GM20431 (cell line): ENCODE measurements around the gene DNAJC1.
"Not testable (repeated sequence)": the region's sequence is repeated elsewhere in the genome, so short reads cannot be mapped to it uniquely, and the experiment has no call there.

Source experiments
- in situ Hi-C: fragments of 300-500 bp; cut with MseI, MboI; formaldehyde crosslinking; loops from one replicate; pipeline ENCODE4 v1.15.0; 2020; ENCODE audit warnings: low sequenced_read_pairs; ENCODE audit not compliant: unreplicated experiment

DNAJC1 gene, protein sequence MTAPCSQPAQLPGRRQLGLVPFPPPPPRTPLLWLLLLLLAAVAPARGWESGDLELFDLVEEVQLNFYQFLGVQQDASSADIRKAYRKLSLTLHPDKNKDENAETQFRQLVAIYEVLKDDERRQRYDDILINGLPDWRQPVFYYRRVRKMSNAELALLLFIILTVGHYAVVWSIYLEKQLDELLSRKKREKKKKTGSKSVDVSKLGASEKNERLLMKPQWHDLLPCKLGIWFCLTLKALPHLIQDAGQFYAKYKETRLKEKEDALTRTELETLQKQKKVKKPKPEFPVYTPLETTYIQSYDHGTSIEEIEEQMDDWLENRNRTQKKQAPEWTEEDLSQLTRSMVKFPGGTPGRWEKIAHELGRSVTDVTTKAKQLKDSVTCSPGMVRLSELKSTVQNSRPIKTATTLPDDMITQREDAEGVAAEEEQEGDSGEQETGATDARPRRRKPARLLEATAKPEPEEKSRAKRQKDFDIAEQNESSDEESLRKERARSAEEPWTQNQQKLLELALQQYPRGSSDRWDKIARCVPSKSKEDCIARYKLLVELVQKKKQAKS

GRCh38 chr10:22003177-22003963 is at the start of gene DNAJC1:
TSS of gene DNAJC1 (minus strand) at chr10:22003730. CDS start at chr10:22003434, 296 bp downstream.
- in situ Hi-C loops = loop anchor here (25.0 kb wide), 1 partner anchor 984 kb away; no protein-coding TSS in a partner anchor

DNA sequence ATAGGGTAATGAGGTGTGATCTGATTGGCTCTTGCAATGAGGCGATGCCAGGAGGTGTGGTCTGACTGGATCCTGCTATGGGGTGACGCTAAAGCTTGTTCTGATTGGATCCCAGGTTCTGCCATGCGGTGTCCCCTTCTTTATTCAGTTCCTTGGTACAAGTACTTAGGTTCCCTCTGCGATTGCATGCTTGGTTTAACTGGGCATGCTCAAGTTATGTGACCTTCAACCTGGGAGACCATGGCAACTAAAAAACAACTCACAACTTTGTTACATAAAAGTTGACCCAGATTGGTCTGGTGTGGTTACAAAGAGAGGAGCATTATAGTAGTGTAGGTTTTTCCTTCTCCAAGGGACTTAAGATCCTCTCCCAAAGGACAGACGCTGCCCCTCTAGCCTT is 49.5 kb upstream of the DNAJC1 start:
- in situ Hi-C loops = no loop called here

GRCh38 chr10:22049635-22050034 is 46.1 kb upstream of the DNAJC1 start:
- in situ Hi-C loops = no loop called here

DNA sequence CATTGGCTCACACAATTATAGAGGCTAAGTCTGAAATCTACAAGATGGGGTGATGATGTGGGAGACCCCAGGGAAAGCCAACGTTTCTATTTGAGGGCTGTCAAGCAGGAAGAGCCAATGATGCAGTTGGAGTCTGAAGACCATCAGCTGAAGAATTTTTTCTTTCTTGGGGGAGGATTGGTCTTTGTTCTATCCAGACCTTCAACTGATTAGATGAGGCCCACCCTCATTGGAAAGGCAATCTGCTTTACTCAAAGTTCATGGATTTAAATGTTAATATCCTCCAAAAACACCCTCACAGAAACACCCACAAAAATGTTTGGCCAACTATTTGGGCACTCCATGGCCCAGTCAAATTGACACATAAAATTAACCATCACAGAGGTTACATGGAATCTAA is 44.3 kb upstream of the DNAJC1 start:
- in situ Hi-C loops = no loop called here

DNA sequence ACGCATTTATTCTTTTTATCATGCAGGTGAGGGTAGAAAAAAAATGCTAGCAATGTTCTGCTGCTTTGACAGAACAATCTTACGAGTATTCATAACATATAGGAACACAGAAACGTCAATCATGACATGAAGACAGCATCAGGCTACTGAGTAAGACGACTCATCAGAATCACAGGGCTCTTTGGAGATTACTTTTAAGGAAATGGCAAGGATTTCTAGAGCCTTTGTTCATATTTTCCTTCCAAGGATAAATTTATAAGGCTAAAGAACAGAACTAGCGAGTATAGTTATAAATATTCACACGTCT is 39.8 kb upstream of the DNAJC1 start:
- in situ Hi-C loops = no loop called here

- in situ Hi-C loops = no loop called here
Observed at GRCh38 chr10:22042557-22043326, 39.2 kb upstream of the DNAJC1 start.

DNA sequence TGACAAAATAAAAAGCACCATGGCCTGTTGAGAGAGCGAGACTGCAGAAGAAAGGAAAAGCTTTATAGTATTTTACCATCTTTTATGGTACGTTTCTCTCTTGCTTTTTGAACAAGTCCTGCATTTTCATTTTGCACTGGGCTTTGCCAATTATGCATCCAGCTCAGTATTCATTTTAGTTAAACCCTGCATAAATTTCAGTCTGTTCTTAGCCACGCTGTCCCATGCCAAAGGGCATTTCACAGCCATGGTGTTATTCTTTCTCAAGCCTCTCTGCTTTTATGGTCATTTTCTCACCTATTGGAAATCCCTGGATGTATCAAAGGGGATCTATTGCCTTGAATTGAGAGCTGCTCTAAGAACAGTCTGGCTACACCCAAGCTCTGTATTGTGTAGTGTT is 30.8 kb upstream of the DNAJC1 start:
- in situ Hi-C loops = no loop called here

DNA sequence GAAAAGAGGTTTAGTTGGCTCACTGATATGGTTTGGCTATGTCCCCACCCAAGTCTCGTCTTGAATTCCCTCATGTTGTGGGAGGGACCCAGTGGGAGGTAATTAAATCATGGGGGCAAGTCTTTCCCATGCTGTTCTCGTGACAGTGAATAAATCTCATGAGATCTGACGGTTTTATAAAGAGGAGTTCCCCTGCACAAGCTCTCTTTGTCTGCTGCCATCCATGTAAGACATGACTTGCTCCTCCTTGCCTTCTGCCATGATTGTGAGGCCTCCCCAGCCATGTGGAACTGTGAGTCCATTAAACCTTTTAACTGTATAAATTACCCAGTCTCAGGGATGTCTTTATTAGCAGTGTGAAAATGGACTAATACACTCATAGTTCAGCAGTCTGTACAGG is 28.7 kb upstream of the DNAJC1 start:
- in situ Hi-C loops = not testable (repeated sequence)

DNA sequence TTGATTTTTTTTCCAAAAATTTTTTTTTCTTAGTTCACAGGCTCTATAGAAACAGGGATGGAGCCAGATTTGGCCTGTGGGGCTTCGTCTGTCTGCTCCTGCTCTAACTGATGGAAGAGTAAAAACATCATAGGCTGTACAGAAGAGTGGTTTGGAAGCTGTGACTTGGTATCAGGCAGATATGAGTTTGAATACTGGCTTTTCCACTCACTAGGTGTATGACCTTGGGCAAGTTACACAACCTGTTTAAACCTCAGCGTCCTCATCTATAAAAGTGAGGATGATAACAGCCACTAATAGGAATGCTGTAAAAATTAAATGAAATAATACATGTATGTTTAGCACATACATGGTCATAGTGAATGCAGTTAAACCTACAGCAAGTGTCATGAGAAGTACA is 26.9 kb upstream of the DNAJC1 start:
- in situ Hi-C loops = no loop called here

- in situ Hi-C loops = no loop called here
Observed at GRCh38 chr10:22029445-22030236, 26.1 kb upstream of the DNAJC1 start.

DNA sequence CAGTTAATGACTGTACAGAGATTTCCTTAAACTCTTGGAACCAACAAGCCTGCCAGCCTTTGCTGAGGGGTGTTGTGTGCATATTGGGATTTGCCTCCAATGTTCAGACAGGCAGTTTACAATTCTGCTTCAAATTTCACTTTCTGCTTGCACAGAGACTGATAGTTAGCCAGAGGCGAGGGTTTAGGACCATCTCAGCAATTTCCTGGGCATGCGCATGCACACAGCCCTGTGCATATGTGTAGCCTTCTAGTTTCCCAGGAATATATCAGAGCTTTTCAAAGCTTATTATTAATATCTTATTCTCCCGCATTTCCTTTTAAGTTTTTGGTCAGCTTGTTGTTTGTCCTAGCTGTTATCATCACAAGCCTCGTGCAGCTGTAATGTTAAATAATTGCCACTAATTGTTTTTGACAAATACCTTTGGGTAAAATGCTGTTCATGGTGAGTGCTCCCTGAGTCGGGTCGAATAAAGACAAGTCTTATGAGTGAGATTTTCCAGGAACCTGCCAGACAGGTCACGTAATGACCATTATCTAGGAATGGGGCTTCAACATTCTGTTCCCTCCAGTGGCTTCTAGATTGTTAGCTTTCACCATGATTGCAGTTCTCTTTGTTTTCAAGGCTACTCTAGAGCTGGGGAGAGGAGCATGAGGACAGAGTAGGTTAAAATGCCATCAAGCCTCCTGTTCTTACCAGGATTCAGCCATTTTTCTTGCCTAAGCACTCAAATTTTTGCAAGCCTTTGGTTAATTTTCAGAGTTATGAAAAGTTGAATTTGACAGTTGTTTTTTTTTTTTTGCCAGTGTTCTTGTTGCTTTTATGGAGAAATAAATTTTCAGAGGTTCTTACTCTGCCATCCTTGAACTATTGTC is 24.1 kb upstream of the DNAJC1 start:
- in situ Hi-C loops = no loop called here

GRCh38 chr10:22026287-22026686 is 22.8 kb upstream of the DNAJC1 start:
- in situ Hi-C loops = no loop called here

GRCh38 chr10:22023508-22023907 is 20.0 kb upstream of the DNAJC1 start:
- in situ Hi-C loops = loop anchor here (25.0 kb wide), 1 partner anchor 964 kb away; no protein-coding TSS in a partner anchor

GRCh38 chr10:22022257-22023032 is 18.9 kb upstream of the DNAJC1 start:
- in situ Hi-C loops = loop anchor here (25.0 kb wide), 1 partner anchor 965 kb away; no protein-coding TSS in a partner anchor

- in situ Hi-C loops = loop anchor here (25.0 kb wide), 1 partner anchor 966 kb away; no protein-coding TSS in a partner anchor
Observed at GRCh38 chr10:22021144-22021543, 17.6 kb upstream of the DNAJC1 start.

DNA sequence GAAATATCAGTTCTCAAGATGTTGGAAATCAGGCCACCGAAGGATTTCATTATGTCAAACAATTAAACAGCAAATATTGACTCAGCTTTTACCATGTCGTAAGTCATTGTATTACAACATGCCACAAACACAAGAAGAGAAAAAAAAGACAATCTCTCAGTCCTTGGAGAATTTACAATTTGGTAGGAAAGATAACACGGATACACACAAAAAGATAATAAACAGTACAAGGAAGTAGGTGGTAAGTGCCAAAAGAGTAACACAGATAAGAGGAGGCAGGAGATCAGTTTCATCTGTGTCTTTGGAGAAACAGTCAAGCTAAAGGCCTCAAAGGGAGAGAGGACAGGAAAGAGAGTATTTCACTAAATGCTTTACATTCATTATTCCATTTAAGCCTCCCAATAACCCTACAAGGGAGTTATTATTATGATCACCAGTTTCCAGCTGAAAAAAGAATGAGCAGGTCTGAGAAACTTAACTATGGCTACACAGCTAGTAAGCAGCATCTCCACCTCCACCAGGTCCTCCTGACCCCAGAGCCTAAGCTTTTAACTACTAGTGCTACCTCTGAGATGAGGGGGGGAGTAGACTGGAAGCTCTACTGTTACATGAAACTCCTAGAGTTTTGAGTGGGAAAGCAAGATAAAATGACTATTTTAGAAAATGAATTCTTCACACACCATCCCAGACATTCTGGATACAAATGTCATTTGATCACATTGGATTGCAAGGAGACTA is 13.9 kb upstream of the DNAJC1 start:
- in situ Hi-C loops = loop anchor here (25.0 kb wide), 1 partner anchor 970 kb away; no protein-coding TSS in a partner anchor
